RWPE2 (cell line): Measurements from ENCODE around the gene PTPRD.

ENCODE experiments used
- ATAC-seq: fragments of 200-7000 bp; cut with Tn5 transposase; 3 replicates; pipeline ENCODE4 v1.9.1; 2021; ENCODE audit warnings: low read depth
- DNase-seq: peaks from one replicate; pipeline ENCODE4 v3.0.0-alpha.2; 2020; ENCODE audit warnings: low spot score
- H3K27ac ChIP-seq: fragments of 450-650 bp; 2 replicates; pipeline ENCODE4 v1.5.1; 2017; ENCODE audit warnings: mild to moderate bottlenecking; ENCODE audit not compliant: poor library complexity, severe bottlenecking
- H3K27me3 ChIP-seq: fragments of 250-450 bp; sonication (Bioruptor Pico); 2 replicates; pipeline ENCODE4 v1.5.1; 2021; ENCODE audit warnings: mild to moderate bottlenecking, moderate library complexity; ENCODE audit not compliant: insufficient read depth, poor library complexity, severe bottlenecking
- H3K36me3 ChIP-seq: fragments of 250-450 bp; sonication (Bioruptor Pico); 2 replicates; pipeline ENCODE4 v1.5.1; 2020; ENCODE audit warnings: low read depth, mild to moderate bottlenecking, moderate library complexity
- H3K4me1 ChIP-seq: fragments of 250-450 bp; sonication (Bioruptor Pico); 2 replicates; pipeline ENCODE4 v1.5.1; 2021; ENCODE audit warnings: mild to moderate bottlenecking, moderate library complexity; ENCODE audit not compliant: insufficient read depth, poor library complexity, severe bottlenecking
- H3K4me3 ChIP-seq: fragments of 250-450 bp; sonication (Bioruptor Pico); 2 replicates; pipeline ENCODE4 v1.5.1; 2021; ENCODE audit warnings: mild to moderate bottlenecking, moderate library complexity; ENCODE audit not compliant: severe bottlenecking
- H3K9me3 ChIP-seq: fragments of 250-450 bp; sonication (Bioruptor Pico); 2 replicates; pipeline ENCODE4 v1.5.1; 2021; ENCODE audit warnings: mild to moderate bottlenecking, moderate library complexity; ENCODE audit not compliant: severe bottlenecking
- TF ChIP-seq, protein P1 (sequence below): fragments of 450-650 bp; IDR thresholded peaks from one replicate; pipeline ENCODE4 v1.5.1; 2017; ENCODE audit warnings: mild to moderate bottlenecking, moderate library complexity; ENCODE audit not compliant: poor library complexity, severe bottlenecking

PTPRD gene

GRCh38 chr9:9970514-9970913, 642.3 kb downstream of the PTPRD start:
- Histone ChIP-seq H3K36me3 (no peaks in the 10 kb centered on the region), H3K4me3 (no peak overlapping the region), H3K27me3 (peaks cover 2% of the 10 kb centered on the region), H3K9me3 (no peaks in the 10 kb centered on the region), H3K4me1 (no peaks in the 10 kb centered on the region), H3K27ac (no peak overlapping the region)
- ATAC-seq, result no peak
- TF ChIP-seq, protein P1, sequence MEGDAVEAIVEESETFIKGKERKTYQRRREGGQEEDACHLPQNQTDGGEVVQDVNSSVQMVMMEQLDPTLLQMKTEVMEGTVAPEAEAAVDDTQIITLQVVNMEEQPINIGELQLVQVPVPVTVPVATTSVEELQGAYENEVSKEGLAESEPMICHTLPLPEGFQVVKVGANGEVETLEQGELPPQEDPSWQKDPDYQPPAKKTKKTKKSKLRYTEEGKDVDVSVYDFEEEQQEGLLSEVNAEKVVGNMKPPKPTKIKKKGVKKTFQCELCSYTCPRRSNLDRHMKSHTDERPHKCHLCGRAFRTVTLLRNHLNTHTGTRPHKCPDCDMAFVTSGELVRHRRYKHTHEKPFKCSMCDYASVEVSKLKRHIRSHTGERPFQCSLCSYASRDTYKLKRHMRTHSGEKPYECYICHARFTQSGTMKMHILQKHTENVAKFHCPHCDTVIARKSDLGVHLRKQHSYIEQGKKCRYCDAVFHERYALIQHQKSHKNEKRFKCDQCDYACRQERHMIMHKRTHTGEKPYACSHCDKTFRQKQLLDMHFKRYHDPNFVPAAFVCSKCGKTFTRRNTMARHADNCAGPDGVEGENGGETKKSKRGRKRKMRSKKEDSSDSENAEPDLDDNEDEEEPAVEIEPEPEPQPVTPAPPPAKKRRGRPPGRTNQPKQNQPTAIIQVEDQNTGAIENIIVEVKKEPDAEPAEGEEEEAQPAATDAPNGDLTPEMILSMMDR, result no peak
- DNase-seq, result no peak

DNA sequence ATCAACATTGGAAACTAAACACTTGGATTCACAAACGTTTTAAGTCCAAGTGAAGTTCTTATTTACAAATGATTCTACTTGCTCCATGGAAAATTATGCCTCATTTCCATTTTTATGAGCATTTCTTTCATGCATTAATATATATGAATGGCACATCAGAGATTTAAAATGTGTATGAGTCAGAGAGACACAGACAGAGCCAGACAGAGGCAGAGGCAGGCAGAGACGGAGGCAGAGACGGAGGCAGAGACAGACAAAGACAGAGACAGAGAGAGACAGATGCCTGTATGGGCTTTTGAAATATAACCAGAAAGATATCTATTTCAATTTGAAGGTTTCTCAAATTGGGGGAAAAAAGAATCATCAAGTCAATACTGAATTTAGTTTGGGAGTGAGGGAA, 649.0 kb downstream of the PTPRD start:
- no peaks in the 10 kb centered on the region for H3K4me1 ChIP-seq
- H3K27me3 ChIP-seq, result peaks cover 8% of the 10 kb centered on the region
- no peaks in the 10 kb centered on the region for H3K9me3 ChIP-seq
- no peak overlapping the region for H3K27ac ChIP-seq
- ATAC-seq (no peak), DNase-seq (no peak)
- no peak overlapping the region for H3K4me3 ChIP-seq
- TF ChIP-seq, protein P1, result no peak
- no peaks in the 10 kb centered on the region for H3K36me3 ChIP-seq

GRCh38 chr9:9961934-9962333, 650.9 kb downstream of the PTPRD start:
- DNase-seq (no peak), ATAC-seq (no peak)
- Histone ChIP-seq H3K36me3 (no peaks in the 10 kb centered on the region), H3K9me3 (no peaks in the 10 kb centered on the region), H3K4me3 (no peak overlapping the region), H3K27ac (no peak overlapping the region), H3K27me3 (peaks cover 8% of the 10 kb centered on the region), H3K4me1 (no peaks in the 10 kb centered on the region)
- TF ChIP-seq, protein P1, result no peak

- Histone ChIP-seq H3K4me3 (no peak overlapping the region), H3K27me3 (peaks cover 8% of the 10 kb centered on the region), H3K36me3 (no peaks in the 10 kb centered on the region), H3K9me3 (no peaks in the 10 kb centered on the region), H3K27ac (no peak overlapping the region), H3K4me1 (no peaks in the 10 kb centered on the region)
- TF ChIP-seq, protein P1, result no peak
- no peak for ATAC-seq
- no peak for DNase-seq
These were observed 651.3 kb downstream of the PTPRD start for GRCh38 chr9:9961487-9961886.

- ATAC-seq, result no peak
These were observed 661.1 kb downstream of the PTPRD start for GRCh38 chr9:9951556-9952160.

More at GRCh38 chr9:9951556-9952160, 661.1 kb downstream of the PTPRD start:
- no peaks in the 10 kb centered on the region for H3K9me3 ChIP-seq
- DNase-seq, result no peak
- H3K27ac ChIP-seq, result no peak overlapping the region
- no peaks in the 10 kb centered on the region for H3K4me1 ChIP-seq
- no peaks in the 10 kb centered on the region for H3K27me3 ChIP-seq
- no peaks in the 10 kb centered on the region for H3K36me3 ChIP-seq
- TF ChIP-seq, protein P1, result no peak
- no peak overlapping the region for H3K4me3 ChIP-seq
